Bone marrow (tissue), 2 donors: Measurements from ENCODE around the gene LSAMP.

Experiments used
- DNase-seq, 2 donors: peaks; one replicate each; lab custom pipeline; 2025; lab: John Stamatoyannopoulos, UW

Gene LSAMP

GRCh38 chr3:115961380-115961779 is 483.9 kb downstream of the LSAMP start:
- no peak for DNase-seq

- DNase-seq = no peak
Observed at GRCh38 chr3:115960799-115961198, 484.5 kb downstream of the LSAMP start.

- DNase-seq = no peak
Observed at GRCh38 chr3:115958526-115958925, 486.8 kb downstream of the LSAMP start.

GRCh38 chr3:115947325-115947724 is 498.0 kb downstream of the LSAMP start:
- no peak for DNase-seq

- DNase-seq = no peak
Observed at GRCh38 chr3:115943579-115943978, 501.7 kb downstream of the LSAMP start.

- no peak for DNase-seq
Observed at GRCh38 chr3:115937054-115937453, 508.2 kb downstream of the LSAMP start.

- DNase-seq = no peak
Observed at GRCh38 chr3:115932807-115933206, 512.5 kb downstream of the LSAMP start.

- DNase-seq = no peak
Observed at GRCh38 chr3:115931581-115931980, 513.7 kb downstream of the LSAMP start.

GRCh38 chr3:115930922-115931321 is 514.4 kb downstream of the LSAMP start:
- no peak for DNase-seq

- no peak for DNase-seq
Observed at GRCh38 chr3:115930168-115930567, 515.1 kb downstream of the LSAMP start.

- no peak for DNase-seq
Observed at GRCh38 chr3:115928376-115928775, 516.9 kb downstream of the LSAMP start.

- no peak for DNase-seq
Observed at GRCh38 chr3:115927197-115927596, 518.1 kb downstream of the LSAMP start.

- DNase-seq = no peak
Observed at GRCh38 chr3:115922681-115923347, 522.5 kb downstream of the LSAMP start.

GRCh38 chr3:115921711-115922110 is 523.6 kb downstream of the LSAMP start:
- DNase-seq = no peak

GRCh38 chr3:115918900-115919299 is 526.4 kb downstream of the LSAMP start:
- DNase-seq = no peak

GRCh38 chr3:115916866-115917265 is 528.4 kb downstream of the LSAMP start:
- no peak for DNase-seq

- DNase-seq = no peak
Observed at GRCh38 chr3:115915061-115915460, 530.2 kb downstream of the LSAMP start.

- no peak for DNase-seq
Observed at GRCh38 chr3:115913069-115913686, 532.1 kb downstream of the LSAMP start.

GRCh38 chr3:115912372-115912771 is 532.9 kb downstream of the LSAMP start:
- DNase-seq = no peak

- no peak for DNase-seq
Observed at GRCh38 chr3:115905871-115906270, 539.4 kb downstream of the LSAMP start.

- DNase-seq = no peak
Observed at GRCh38 chr3:115903843-115904242, 541.4 kb downstream of the LSAMP start.

GRCh38 chr3:115901008-115901407 is 544.3 kb downstream of the LSAMP start:
- no peak for DNase-seq

- no peak for DNase-seq
Observed at GRCh38 chr3:115899535-115899934, 545.8 kb downstream of the LSAMP start.
